ENCODE results near the gene CCDC51. TPM values are rescaled to one million over a fixed set of nuclear protein-coding genes. Genes with fewer than 3 reads are reported as not detected.

Gene CCDC51
- polyA plus RNA-seq, 1 of the 3 experiments (the other 2 are of a cell fraction), result 24.2 TPM

- H3F3A ChIP-seq (replicated peaks; ENCODE audit: insufficient read depth), result peaks cover 12% of the 10 kb centered on the region
- H3K36me3 ChIP-seq (replicated peaks in 1 of 2; ENCODE audit: control insufficient read depth in 1 of 2, insufficient read depth in 2 of 2, low read length in 1 of 2), result no peaks in the 10 kb centered on the region
- H3K27ac ChIP-seq (ENCODE audit: low read depth in 2 of 2, low read length in 1 of 2), result no peak overlapping the region
- no peak overlapping the region for H3K4me3 ChIP-seq (ENCODE audit: low read depth in 2 of 2, low read length in 1 of 2)
- H3K9ac ChIP-seq, result no peak overlapping the region
- WGBS (ENCODE audit: low lambda C conversion rate), result 35% methylated on average over 2 of the region's 2 CpGs
- DNase-seq, result no peak
- POLR2A ChIA-PET, result no interaction called here
- no peaks in the 10 kb centered on the region for H3K9me3 ChIP-seq
- H3K27me3 ChIP-seq (ENCODE audit: insufficient read depth), result no peaks in the 10 kb centered on the region; the same call in 1 of the 2 replicates
- H3K9me2 ChIP-seq, result no peaks in the 10 kb centered on the region
- H3K79me2 ChIP-seq (ENCODE audit: insufficient read depth), result no peaks in the 10 kb centered on the region; the same call in 1 of the 2 replicates
- H2AFZ ChIP-seq (ENCODE audit: low read depth), result no peak overlapping the region
- no peaks in the 10 kb centered on the region for H4K20me1 ChIP-seq (ENCODE audit: insufficient read depth)
- CTCF ChIA-PET, result interaction anchor here (4.8 kb wide), 2 partner anchors 11 to 48 kb away, joined by 23 to 29 read pairs; no protein-coding TSS in a partner anchor
- H3K4me2 ChIP-seq, result no peak overlapping the region
- no peaks in the 10 kb centered on the region for H3K4me1 ChIP-seq (ENCODE audit: control insufficient read depth in 1 of 2, insufficient read depth in 2 of 2, low read depth in 1 of 2, low read length in 1 of 2)
- TF ChIP-seq, protein P1, sequence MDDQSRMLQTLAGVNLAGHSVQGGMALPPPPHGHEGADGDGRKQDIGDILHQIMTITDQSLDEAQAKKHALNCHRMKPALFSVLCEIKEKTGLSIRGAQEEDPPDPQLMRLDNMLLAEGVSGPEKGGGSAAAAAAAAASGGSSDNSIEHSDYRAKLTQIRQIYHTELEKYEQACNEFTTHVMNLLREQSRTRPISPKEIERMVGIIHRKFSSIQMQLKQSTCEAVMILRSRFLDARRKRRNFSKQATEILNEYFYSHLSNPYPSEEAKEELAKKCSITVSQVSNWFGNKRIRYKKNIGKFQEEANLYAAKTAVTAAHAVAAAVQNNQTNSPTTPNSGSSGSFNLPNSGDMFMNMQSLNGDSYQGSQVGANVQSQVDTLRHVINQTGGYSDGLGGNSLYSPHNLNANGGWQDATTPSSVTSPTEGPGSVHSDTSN (IDR thresholded peaks at IDR 0.05), result no peak
- TF ChIP-seq ELF1 (IDR thresholded peaks at IDR 0.05) (no peak), TEAD4 (IDR thresholded peaks at IDR 0.05; ENCODE audit: borderline replicate concordance, insufficient read depth) (no peak), EP300 (IDR thresholded peaks at IDR 0.05; ENCODE audit: borderline replicate concordance in 1 of 2, low read depth in 1 of 2, low read length in 1 of 2) (no peak), POLR2AphosphoS5 (IDR thresholded peaks at IDR 0.05; ENCODE audit: low read depth, low read length) (no peak), TAF1 (IDR thresholded peaks at IDR 0.05; ENCODE audit: borderline replicate concordance, low read depth, low read length) (no peak), RFX5 (IDR thresholded peaks at IDR 0.05; ENCODE audit: low read length) (no peak)
- TF ChIP-seq, protein P2, sequence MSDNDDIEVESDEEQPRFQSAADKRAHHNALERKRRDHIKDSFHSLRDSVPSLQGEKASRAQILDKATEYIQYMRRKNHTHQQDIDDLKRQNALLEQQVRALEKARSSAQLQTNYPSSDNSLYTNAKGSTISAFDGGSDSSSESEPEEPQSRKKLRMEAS (IDR thresholded peaks at IDR 0.05; ENCODE audit: low read depth), result no peak
- TF ChIP-seq, protein P3, sequence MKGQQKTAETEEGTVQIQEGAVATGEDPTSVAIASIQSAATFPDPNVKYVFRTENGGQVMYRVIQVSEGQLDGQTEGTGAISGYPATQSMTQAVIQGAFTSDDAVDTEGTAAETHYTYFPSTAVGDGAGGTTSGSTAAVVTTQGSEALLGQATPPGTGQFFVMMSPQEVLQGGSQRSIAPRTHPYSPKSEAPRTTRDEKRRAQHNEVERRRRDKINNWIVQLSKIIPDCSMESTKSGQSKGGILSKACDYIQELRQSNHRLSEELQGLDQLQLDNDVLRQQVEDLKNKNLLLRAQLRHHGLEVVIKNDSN (IDR thresholded peaks at IDR 0.05; ENCODE audit: borderline replicate concordance, low read depth), result no peak
- TF ChIP-seq, protein P4, sequence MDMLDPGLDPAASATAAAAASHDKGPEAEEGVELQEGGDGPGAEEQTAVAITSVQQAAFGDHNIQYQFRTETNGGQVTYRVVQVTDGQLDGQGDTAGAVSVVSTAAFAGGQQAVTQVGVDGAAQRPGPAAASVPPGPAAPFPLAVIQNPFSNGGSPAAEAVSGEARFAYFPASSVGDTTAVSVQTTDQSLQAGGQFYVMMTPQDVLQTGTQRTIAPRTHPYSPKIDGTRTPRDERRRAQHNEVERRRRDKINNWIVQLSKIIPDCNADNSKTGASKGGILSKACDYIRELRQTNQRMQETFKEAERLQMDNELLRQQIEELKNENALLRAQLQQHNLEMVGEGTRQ (IDR thresholded peaks at IDR 0.05; ENCODE audit: borderline replicate concordance, low read depth, low read length), result no peak
Measured at GRCh38 chr3:48388966-48389365, 51.0 kb downstream of the CCDC51 start.

- CTCF ChIA-PET, result interaction anchor here (1.1 to 4.8 kb wide), 3 partner anchors 12 to 49 kb away, joined by 3 to 29 read pairs (median 23); no protein-coding TSS in a partner anchor
Measured at GRCh38 chr3:48387634-48388033, 52.3 kb downstream of the CCDC51 start.

More at GRCh38 chr3:48387634-48388033, 52.3 kb downstream of the CCDC51 start:
- peaks cover 12% of the 10 kb centered on the region for H3F3A ChIP-seq (replicated peaks; ENCODE audit: insufficient read depth)
- no peaks in the 10 kb centered on the region for H3K36me3 ChIP-seq (replicated peaks in 1 of 2; ENCODE audit: control insufficient read depth in 1 of 2, insufficient read depth in 2 of 2, low read length in 1 of 2)
- H3K4me1 ChIP-seq (ENCODE audit: control insufficient read depth in 1 of 2, insufficient read depth in 2 of 2, low read depth in 1 of 2, low read length in 1 of 2), result no peaks in the 10 kb centered on the region
- DNase-seq, result no peak
- H3K79me2 ChIP-seq (ENCODE audit: insufficient read depth), result no peaks in the 10 kb centered on the region; the same call in 1 of the 2 replicates
- no peaks in the 10 kb centered on the region for H3K9me2 ChIP-seq
- H3K4me2 ChIP-seq, result no peak overlapping the region
- no peak overlapping the region for H3K27ac ChIP-seq (ENCODE audit: low read depth in 2 of 2, low read length in 1 of 2)
- H3K4me3 ChIP-seq (ENCODE audit: low read depth in 2 of 2, low read length in 1 of 2), result no peak overlapping the region
- no peaks in the 10 kb centered on the region for H4K20me1 ChIP-seq (ENCODE audit: insufficient read depth)
- POLR2A ChIA-PET, result no interaction called here
- TF ChIP-seq POLR2AphosphoS5 (IDR thresholded peaks at IDR 0.05; ENCODE audit: low read depth, low read length) (no peak), FOXM1 (IDR thresholded peaks at IDR 0.05; ENCODE audit: low read depth) (no peak), NRF1 (IDR thresholded peaks at IDR 0.05; ENCODE audit: low read depth, low read length) (no peak)
- H3K27me3 ChIP-seq (ENCODE audit: insufficient read depth), result no peaks in the 10 kb centered on the region; the same call in 1 of the 2 replicates
- no peak overlapping the region for H2AFZ ChIP-seq (ENCODE audit: low read depth)
- H3K9ac ChIP-seq, result no peak overlapping the region
- H3K9me3 ChIP-seq, result no peaks in the 10 kb centered on the region

Other genes with a start within 250 kb of the CCDC51 start
- gene CAMP, start 216.6 kb downstream of the CCDC51 start, polyA plus RNA-seq (2012; rRNA removed), result not detected in 2 replicates
- gene ZNF589, start 199.0 kb downstream of the CCDC51 start, polyA plus RNA-seq (2012; rRNA removed), result 4.4 and 8.0 TPM in 2 replicates
- 16.4 and 21.1 TPM in 2 replicates for gene NME6, start 138.8 kb downstream of the CCDC51 start, polyA plus RNA-seq (2012; rRNA removed)
- gene SPINK8, start 106.5 kb downstream of the CCDC51 start, polyA plus RNA-seq (2012; rRNA removed), result not detected in 2 replicates
- gene FBXW12, start 67.9 kb downstream of the CCDC51 start, polyA plus RNA-seq (2012; rRNA removed), result 0.07 TPM in 1 of 2 replicates, not detected in the other
- gene PLXNB1, start 10.0 kb downstream of the CCDC51 start, polyA plus RNA-seq (2012; rRNA removed), result 38.0 and 39.8 TPM in 2 replicates
- gene TMA7, start 138 bp upstream of the CCDC51 start, polyA plus RNA-seq (2012; rRNA removed), result 393 and 438 TPM in 2 replicates
- 5.6 and 6.5 TPM in 2 replicates for gene ATRIP, start 6.6 kb upstream of the CCDC51 start, polyA plus RNA-seq (2012; rRNA removed)
- 141 and 194 TPM in 2 replicates for gene SHISA5, start 64.1 kb upstream of the CCDC51 start, polyA plus RNA-seq (2012; rRNA removed)
- gene PFKFB4, start 116.7 kb upstream of the CCDC51 start, polyA plus RNA-seq (2012; rRNA removed), result 5.7 and 6.7 TPM in 2 replicates
- 0.50 and 0.69 TPM in 2 replicates for gene UCN2, start 123.7 kb upstream of the CCDC51 start, polyA plus RNA-seq (2012; rRNA removed)
- gene COL7A1, start 155.2 kb upstream of the CCDC51 start, polyA plus RNA-seq (2012; rRNA removed), result 7.1 and 10.8 TPM in 2 replicates
- gene UQCRC1, start 169.5 kb upstream of the CCDC51 start, polyA plus RNA-seq (2012; rRNA removed), result 284 and 317 TPM in 2 replicates
- gene TMEM89, start 181.7 kb upstream of the CCDC51 start, polyA plus RNA-seq (2012; rRNA removed), result not detected in 2 replicates
- 31.9 and 39.6 TPM in 2 replicates for gene SLC26A6, start 195.3 kb upstream of the CCDC51 start, polyA plus RNA-seq (2012; rRNA removed)
- 10.0 and 11.7 TPM in 2 replicates for gene CELSR3, start 222.8 kb upstream of the CCDC51 start, polyA plus RNA-seq (2012; rRNA removed)
- gene NCKIPSD, start 245.8 kb upstream of the CCDC51 start, polyA plus RNA-seq (2012; rRNA removed), result 20.4 and 24.9 TPM in 2 replicates